Activated CD4-positive, CD25-positive, alpha-beta regulatory T cell (primary cell): ENCODE measurements around the gene TNS4.
"Not testable (repeated sequence)": the region's sequence is repeated elsewhere in the genome, so short reads cannot be mapped to it uniquely, and the experiment has no call there.

Experiments
- DNase-seq, 4 experiments: peaks; one replicate each; lab custom pipeline; 2025; lab: John Stamatoyannopoulos, UW

Gene TNS4

DNA sequence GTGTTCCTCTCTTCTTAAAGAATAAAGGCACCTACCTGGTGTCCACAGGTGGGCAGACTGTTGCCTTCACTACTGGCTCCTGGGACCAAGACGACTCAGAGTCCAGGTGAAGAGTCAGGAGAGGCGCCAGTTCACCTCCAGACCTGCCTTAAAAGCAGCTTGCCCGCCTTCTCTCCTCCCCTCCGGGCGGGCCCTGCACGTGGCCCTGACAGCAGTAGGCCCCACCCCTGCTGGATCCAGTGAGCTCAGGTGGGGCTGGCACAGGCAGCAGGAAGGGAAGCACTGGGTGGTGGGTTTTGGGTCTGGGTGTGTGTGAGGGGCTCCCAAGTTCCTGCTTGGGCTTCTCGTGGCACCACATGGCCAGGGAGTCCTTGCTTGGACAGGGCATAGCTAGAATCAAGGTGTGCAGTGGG, at the start of gene TNS4:
Gene TNS4 (minus strand): TSS at position 125 of the 413 bp plus-strand sequence. CDS start 5,198 bp downstream, outside the sequence.
- DNase-seq: no peak

DNA sequence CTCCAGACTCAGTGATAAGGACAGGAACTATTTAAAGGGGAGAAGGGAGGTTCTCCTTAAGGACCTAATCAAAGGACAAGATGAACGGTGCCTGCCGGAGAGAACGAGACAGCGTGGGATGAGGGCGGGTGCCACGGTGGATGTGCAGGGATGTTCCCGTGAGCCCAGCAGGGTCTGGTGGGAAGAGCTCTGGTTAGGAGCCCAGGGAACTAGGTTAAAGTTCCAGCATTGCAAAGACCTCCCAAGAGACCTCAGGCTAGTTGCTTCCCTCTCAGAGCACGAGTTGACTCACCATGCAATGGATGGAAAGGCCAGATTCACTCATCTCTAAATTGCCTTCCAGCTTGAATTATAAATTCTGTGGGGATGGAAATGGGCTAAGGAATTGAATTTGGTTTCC, 49.2 kb upstream of the TNS4 start:
- DNase-seq: no peak

DNA sequence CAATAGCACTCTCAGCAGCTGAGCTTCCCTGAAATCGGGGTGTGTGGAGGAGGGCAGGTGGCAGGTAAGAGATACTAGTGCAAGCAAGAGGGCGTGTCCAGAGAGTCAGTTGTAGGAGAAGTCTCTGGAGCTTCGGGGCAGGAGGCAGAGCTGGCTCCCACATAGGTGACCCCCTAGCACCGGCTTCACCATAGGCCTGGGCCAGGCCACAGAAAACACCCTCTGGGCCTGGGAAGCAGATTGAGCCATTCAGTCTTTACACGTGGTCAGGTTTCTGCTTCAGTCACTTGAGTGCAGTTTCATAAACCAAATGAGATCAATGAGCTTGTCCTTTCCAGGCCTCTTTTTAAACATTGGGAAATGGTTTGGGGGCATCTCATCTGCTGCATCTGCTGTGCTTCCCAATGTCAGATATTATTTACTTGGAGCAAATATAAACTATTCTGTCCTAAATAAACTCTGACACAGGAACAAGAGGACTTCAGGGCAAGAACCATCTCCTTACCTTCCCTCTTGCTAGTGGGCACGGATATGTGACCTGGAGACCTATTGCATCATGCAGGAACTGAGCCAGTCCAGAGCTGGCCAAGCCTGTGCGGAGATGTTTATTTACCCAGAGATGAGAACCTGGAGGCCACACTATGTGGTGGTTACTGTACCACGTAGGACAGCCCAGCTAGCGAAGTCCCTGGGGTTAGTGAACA, 47.7 kb upstream of the TNS4 start:
- no peak for DNase-seq

DNA sequence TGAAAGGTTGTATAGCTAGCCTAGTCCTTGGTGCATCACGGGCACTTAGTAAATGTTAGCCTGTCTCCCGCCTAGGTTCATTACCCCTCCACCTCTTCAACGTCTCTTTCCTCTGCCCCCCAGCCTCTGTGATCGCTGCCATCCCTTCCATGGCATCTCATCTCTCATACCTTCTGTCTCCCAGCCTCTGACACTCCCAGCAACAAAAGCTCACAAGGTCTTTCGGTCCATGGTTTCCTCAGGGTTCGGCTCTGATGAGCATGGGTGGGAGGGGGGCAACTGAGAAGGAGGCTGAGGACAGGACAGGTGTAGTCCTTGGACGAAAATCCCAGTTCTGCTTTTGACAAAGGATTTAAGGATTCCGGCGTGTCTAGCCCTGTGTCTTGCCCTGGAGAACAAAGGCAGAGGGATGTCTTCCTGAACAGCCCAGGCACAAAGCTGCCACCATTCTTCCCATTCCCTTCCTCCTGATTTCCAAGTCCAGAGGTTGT, 47.1 kb upstream of the TNS4 start:
- DNase-seq: no peak

DNA sequence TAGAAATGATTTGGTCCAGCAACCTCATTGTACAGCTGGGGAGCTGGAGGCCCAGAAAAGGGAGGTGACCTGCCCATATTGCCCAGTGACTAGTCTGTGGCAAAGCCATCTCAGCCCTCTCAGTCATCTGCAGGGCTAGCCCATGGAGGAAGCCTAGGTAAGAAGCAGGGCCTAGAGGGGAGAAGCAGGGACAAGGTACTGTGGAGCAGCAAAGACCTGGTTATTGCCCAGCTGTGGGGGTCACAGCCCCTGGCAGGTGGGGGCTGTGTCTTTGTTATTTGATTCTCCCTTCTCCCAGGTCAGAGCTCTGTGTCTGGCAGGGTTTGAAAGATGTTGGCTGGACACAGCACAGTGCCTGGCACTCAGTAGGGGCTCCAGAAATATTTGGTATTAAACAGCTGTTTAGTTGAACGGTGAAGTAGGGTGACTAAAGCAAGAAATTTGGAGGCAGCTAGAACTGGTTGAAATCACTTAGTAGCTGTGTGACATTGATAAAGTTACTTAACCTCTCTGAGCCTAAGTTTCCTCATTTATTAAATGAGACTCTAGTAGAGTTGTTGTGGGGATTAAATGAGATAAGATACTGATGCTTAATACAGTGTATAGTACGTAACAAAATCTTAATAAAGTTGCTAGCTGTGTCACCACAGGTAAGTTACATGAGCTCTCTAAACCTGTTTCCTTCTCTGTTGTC, 46.5 kb upstream of the TNS4 start:
- no peak for DNase-seq

DNA sequence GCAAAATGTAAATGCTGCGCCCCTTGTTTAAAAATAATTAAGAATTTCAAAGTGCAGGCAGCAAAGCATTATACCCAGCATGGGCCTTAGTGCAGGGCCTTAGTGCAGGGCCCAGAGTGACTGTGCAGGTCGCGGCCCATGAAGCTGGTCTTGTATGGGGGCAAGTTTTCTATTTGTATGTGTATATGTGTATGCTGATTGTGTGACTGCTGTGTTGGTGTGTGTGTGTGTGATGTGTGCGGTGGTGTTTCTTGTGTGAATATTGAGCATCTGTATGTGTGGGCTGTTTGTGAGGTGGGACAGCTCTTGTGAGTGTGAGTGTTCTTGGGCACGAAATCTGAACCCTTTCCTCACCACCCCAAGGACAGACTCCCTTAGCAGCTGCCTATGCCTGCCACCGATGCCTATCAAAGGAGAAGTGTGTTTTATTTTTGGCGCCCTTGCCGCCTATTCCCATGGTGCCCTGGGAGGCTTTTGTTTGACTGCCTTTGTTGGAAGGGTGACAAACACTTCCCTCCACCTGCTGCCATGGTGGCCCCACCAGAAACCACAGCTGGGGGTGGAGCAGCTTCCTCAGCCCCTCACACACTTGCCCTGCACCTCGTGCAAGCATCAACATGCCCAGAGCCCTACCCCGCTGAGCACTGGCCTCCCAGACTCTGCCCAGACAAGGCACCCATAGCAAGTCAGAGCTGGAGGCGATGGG, 45.8 kb upstream of the TNS4 start:
- peak in 2 of 4 experiments; percentile 36 to 38 for DNase-seq

DNA sequence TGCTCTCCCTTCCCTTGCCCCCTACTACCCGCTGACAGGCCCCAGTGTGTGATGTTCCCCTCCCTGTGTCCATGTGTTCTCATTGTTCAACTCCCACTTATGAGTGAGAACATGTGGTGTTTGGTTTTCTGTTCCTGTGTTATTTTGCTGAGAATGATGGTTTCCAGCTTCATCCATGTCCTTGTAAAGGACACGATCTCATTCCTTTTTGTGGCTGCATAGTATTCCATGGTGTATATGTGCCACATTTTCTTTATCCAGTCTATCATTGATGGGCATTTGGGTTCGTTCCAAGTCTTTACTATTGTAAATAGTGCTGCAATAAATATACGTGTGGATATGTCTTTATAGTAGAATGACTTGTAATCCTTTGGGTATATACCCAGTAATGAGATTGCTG, 45.1 kb upstream of the TNS4 start:
- DNase-seq: not testable (repeated sequence)

- no peak for DNase-seq
Measured at GRCh38 chr17:40545660-40546059, 44.2 kb upstream of the TNS4 start.

GRCh38 chr17:40542558-40543411, 41.4 kb upstream of the TNS4 start:
- DNase-seq: no peak

GRCh38 chr17:40541873-40542557, 40.6 kb upstream of the TNS4 start:
- no peak for DNase-seq

DNA sequence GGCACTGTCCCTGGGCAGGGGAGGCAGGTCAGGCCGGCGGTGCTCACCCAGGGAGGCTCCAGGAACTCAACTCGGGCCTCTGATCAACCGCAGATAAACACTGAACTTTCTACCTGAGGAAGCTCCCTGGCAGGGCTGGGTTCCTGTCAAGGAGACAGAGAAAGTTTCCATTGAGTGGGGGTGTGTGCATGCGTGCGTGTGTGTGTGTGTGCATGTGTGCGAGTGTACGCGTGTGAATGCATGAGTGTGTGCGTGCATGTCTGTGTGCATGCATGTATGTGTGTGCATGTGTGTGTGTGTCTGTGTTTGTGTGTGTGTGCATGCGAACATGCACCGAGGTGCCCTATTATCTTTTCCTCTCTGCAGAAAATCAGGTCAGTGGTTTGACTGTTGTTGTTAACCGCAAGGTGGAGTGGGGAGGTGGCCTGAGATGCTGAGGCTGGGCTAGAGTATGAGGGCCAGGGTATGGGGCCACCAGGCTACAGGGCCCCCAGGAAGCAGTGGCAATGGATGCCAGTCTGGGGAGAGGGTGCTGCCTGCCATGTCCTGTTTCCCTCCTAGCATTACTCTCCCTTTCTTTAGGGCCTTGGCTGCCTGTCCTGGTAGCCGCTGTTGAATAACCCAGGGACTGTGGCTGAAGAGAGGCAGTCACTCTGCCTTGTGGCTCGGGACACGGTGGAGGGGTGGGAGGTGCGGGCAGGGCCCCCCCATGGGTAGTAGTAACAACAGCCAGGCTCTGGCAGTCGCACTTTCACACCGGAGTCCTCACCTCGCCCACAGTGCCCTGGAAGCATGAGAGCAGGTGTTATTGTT, 39.8 kb upstream of the TNS4 start:
- no peak for DNase-seq

- DNase-seq: no peak
Measured at GRCh38 chr17:40540448-40540847, 39.0 kb upstream of the TNS4 start.

- DNase-seq: no peak
Measured at GRCh38 chr17:40539711-40540411, 38.4 kb upstream of the TNS4 start.

DNA sequence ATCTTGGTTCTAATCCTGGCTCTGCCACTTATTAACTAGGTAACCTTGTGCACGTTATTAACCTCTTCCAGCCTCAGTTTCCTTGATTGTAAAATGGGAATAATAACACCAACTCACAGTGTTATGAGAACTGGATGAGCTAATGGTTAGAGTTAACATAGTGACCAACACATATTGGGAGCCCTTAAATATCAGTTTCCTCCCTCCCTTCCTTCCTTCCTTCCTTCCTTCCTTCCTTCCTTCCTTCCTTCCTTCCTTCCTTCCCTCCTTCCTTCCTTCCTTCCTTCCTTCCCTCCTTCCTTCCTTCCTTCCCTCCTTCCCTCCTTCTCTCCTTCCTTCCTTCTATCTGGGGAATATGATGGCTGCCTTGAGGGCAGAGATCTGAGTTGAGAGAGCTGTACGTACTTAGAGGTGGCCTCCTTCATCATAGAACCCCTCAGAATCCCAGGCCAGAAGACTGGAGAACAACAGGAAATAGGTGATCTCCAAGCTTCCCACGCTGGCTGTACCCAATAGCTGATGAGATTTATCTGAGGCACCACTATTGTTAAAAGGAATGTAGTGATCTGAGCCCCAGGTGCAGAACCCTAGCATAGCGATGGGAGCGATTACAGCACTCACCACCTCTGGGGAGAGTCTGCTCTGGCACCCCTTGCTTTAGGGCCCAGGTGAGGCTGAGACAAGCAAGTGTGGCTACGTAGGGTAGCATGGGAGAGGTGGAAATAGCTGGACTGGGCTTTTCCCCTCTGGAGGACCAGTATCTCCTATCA, 37.7 kb upstream of the TNS4 start:
- no peak for DNase-seq

- DNase-seq: no peak
Measured at GRCh38 chr17:40538019-40538935, 36.9 kb upstream of the TNS4 start.

GRCh38 chr17:40536295-40537171, 35.1 kb upstream of the TNS4 start:
- DNase-seq: no peak

- no peak for DNase-seq
Measured at GRCh38 chr17:40535924-40536294, 34.5 kb upstream of the TNS4 start.
